Keratinocyte (primary cell): ENCODE data around the gene SPIRE1. TPM values are rescaled to one million over a fixed set of nuclear protein-coding genes. Genes with fewer than 3 reads are reported as not detected.
A peak's percentile ranks its signal among the peaks of the same experiment; 100 is the strongest.

Experiments
- DNase-seq: peaks from one replicate; pipeline ENCODE4 v3.0.0-alpha.2; 2011; ENCODE audit warnings: low read depth, missing footprints, low spot score
- FAIRE-seq: peaks from 2 replicates; lab custom pipeline; 2011; peaks lifted over from hg19 to GRCh38; lab: Jason Lieb, UNC
- H2AFZ ChIP-seq: 2 replicates; pipeline ENCODE4 v1.6.0; 2012; ENCODE audit warnings: low read length, control low read depth, inconsistent platforms; ENCODE audit not compliant: control insufficient read depth
- H3K27ac ChIP-seq: 2 replicates; pipeline ENCODE4 v1.5.1; 2011; ENCODE audit warnings: low read length; ENCODE audit not compliant: control insufficient read depth, insufficient read depth
- H3K27me3 ChIP-seq: 3 replicates; pipeline ENCODE4 v1.6.0; 2011; ENCODE audit warnings: low read length; ENCODE audit not compliant: control insufficient read depth, insufficient read depth; ENCODE audit errors: extremely low read depth
- H3K36me3 ChIP-seq, 2 experiments: 2 replicates in 1 of 2; 3 replicates in 1 of 2; pipeline ENCODE4 v1.5.1; 2011; ENCODE audit warnings: low read length in 2 of 2, mild to moderate bottlenecking in 1 of 2; ENCODE audit not compliant: control insufficient read depth in 2 of 2, insufficient read depth in 2 of 2; ENCODE audit errors: extremely low read depth in 1 of 2
- H3K4me1 ChIP-seq: 3 replicates; pipeline ENCODE4 v1.5.1; 2011; ENCODE audit warnings: low read length; ENCODE audit not compliant: control insufficient read depth, insufficient read depth; ENCODE audit errors: extremely low read depth
- H3K4me2 ChIP-seq: 3 replicates; pipeline ENCODE4 v1.6.0; 2011; ENCODE audit warnings: low read depth, low read length; ENCODE audit not compliant: control insufficient read depth, insufficient read depth; ENCODE audit errors: extremely low read depth
- H3K4me3 ChIP-seq, 3 experiments: fragments of 200-600 bp in 1 of 3; sonication (generic) in 1 of 3; 2 replicates in 2 of 3; 3 replicates in 1 of 3; pipeline ENCODE4 v1.5.1; 2011 to 2016; ENCODE audit warnings: low read length in 3 of 3, mild to moderate bottlenecking in 3 of 3, control low read depth in 2 of 3, inconsistent platforms in 1 of 3, low read depth in 1 of 3, mixed read lengths in 1 of 3, mixed run types in 1 of 3, moderate library complexity in 1 of 3; ENCODE audit not compliant: control insufficient read depth in 2 of 3, insufficient read depth in 2 of 3; ENCODE audit errors: extremely low read depth in 1 of 3
- H3K79me2 ChIP-seq: 2 replicates; pipeline ENCODE4 v1.6.0; 2012; ENCODE audit warnings: low read length; ENCODE audit not compliant: control insufficient read depth, insufficient read depth
- H3K9ac ChIP-seq: 3 replicates; pipeline ENCODE4 v1.6.0; 2011; ENCODE audit warnings: low read length; ENCODE audit not compliant: control insufficient read depth, insufficient read depth; ENCODE audit errors: extremely low read depth
- H3K9me1 ChIP-seq: 3 replicates; pipeline ENCODE4 v1.6.0; 2011; ENCODE audit warnings: low read length; ENCODE audit not compliant: control insufficient read depth, insufficient read depth; ENCODE audit errors: extremely low read depth
- H3K9me3 ChIP-seq: 2 replicates; pipeline ENCODE4 v1.5.1; 2012; ENCODE audit warnings: low read depth, low read length; ENCODE audit not compliant: control insufficient read depth
- H4K20me1 ChIP-seq: 3 replicates; pipeline ENCODE4 v1.6.0; 2011; ENCODE audit warnings: low read length; ENCODE audit not compliant: control insufficient read depth, insufficient read depth; ENCODE audit errors: extremely low read depth
- EZH2 ChIP-seq: IDR thresholded peaks from one replicate; pipeline ENCODE4 v1.6.1; 2012; ENCODE audit warnings: inconsistent platforms, mild to moderate bottlenecking, low read length, moderate library complexity
- dilution Hi-C: fragments of 300-500 bp; cut with MboI; formaldehyde crosslinking; loops from one replicate; pipeline ENCODE4 v1.7.0; 2020; ENCODE audit warnings: low sequenced_read_pairs; ENCODE audit not compliant: extremely low pct_ligation_motif_present
- polyA plus RNA-seq, 5 experiments: library from polyadenylated mRNA; depleted of rRNA in 3 of 5; stranded (reverse) in 3 of 5; stranded (forward) in 1 of 5; unstranded in 1 of 5; fragments of >200 nt; gene quantifications; 1 replicate in 1 of 5; 2 replicates in 3 of 5; 3 replicates in 1 of 5; pipeline versions ENCODE4 v1.2.1 to v1.2.3, GENCODE V29; 2011 to 2012; ENCODE audit warnings: missing spikeins in 2 of 5, low read depth in 1 of 5, low replicate concordance in 1 of 5
- TF ChIP-seq, protein P1 (sequence below), 3 experiments: IDR thresholded peaks in 1 of 3; conservative IDR thresholded peaks in 1 of 3; optimal IDR thresholded peaks in 1 of 3; 2 replicates in 2 of 3; 3 replicates in 1 of 3; pipeline versions ENCODE3 to v1.5.1; 2011; ENCODE audit warnings: low read length in 3 of 3, mild to moderate bottlenecking in 3 of 3, moderate library complexity in 2 of 3, control low read depth in 1 of 3, inconsistent platforms in 1 of 3; ENCODE audit not compliant: insufficient read depth in 2 of 3; ENCODE audit errors: extremely low read depth in 1 of 3

Gene SPIRE1
- polyA plus RNA-seq, 1 donor (not counting 4 experiments of a cell fraction or from before 2014, with no cell fraction given), result 20.6 TPM

DNA sequence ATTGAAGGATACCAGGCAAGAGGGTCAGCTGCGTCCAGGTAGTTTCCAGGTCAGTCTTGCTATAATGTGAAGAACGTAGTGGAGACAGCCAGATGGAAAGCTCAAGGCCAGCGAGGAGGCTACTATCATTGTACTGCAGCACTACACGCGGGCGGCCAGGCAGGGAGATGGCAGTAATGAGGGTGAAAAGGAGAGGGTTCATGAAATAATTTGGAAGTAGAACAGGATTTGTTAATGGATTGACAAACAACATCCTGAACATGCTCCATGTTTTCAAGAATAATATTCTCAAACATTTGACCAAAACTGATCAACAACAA is 17.1 kb downstream of the SPIRE1 start:
- H3K4me3 ChIP-seq, result peak overlapping the region in 2 of 3 experiments; percentile 12
- H3K9me3 ChIP-seq, result no peaks in the 10 kb centered on the region
- peaks cover 49% of the 10 kb centered on the region for H3K79me2 ChIP-seq
- H3K9me1 ChIP-seq, result peaks cover 3% of the 10 kb centered on the region
- no peaks in the 10 kb centered on the region for H3K36me3 ChIP-seq
- peak overlapping the region; percentile 70 for H3K4me2 ChIP-seq
- peaks cover 44% of the 10 kb centered on the region for H3K4me1 ChIP-seq
- DNase-seq (no peak), FAIRE-seq (no peak)
- no peak overlapping the region for H2AFZ ChIP-seq
- H3K9ac ChIP-seq, result peak overlapping the region; percentile 57
- TF ChIP-seq EZH2, result no peak
- TF ChIP-seq, protein P1, sequence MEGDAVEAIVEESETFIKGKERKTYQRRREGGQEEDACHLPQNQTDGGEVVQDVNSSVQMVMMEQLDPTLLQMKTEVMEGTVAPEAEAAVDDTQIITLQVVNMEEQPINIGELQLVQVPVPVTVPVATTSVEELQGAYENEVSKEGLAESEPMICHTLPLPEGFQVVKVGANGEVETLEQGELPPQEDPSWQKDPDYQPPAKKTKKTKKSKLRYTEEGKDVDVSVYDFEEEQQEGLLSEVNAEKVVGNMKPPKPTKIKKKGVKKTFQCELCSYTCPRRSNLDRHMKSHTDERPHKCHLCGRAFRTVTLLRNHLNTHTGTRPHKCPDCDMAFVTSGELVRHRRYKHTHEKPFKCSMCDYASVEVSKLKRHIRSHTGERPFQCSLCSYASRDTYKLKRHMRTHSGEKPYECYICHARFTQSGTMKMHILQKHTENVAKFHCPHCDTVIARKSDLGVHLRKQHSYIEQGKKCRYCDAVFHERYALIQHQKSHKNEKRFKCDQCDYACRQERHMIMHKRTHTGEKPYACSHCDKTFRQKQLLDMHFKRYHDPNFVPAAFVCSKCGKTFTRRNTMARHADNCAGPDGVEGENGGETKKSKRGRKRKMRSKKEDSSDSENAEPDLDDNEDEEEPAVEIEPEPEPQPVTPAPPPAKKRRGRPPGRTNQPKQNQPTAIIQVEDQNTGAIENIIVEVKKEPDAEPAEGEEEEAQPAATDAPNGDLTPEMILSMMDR (optimal IDR thresholded peaks at IDR 0.05 in 1 of 3, IDR thresholded peaks at IDR 0.05 in 1 of 3, conservative IDR thresholded peaks at IDR 0.05 in 1 of 3; ENCODE audit: extremely low read depth in 1 of 3, insufficient read depth in 2 of 3, low read length in 3 of 3), result no peak
- no peaks in the 10 kb centered on the region for H4K20me1 ChIP-seq
- dilution Hi-C loops, result no loop called here
- H3K27me3 ChIP-seq, result no peaks in the 10 kb centered on the region
- H3K27ac ChIP-seq, result peak overlapping the region; percentile 94

DNA sequence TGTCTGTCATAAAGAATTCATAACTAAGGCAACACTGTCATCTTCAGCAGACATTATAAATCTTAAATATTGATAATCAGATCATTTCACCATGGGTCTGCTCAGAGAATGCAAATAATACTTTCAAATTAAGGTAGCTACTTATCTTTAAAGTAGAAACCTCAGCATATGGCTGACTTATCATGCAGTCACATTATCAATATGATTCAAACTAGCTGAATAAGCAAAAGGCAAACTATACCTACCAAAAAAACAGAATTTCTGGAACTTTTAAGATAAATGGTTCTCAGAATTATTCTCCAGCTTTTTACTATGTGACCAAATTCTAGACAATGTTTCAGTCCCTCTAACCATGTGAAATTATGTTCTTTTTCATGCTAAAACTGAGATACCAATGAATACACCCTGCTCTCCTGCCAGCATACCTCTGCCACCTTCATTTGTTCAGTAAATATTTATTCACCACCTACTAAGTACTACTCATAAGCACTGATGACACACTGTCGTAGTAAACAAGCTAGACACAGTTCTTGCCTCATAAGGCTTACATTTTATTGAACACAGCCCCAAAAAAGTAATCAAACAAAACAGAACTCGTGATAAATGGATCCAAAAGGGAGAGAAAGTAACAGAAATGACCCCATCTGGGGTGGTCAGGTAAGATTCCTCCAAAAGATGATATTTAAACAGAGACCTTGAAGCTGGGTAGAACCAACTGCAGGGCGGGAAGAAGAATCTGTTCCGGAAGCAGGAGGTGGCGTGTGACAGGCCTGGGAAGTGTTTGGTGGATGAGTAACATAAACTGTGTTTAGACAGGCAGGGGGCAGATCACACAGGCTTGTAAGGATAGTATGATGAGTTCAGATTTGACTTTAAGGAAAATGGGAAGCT is 17.7 kb downstream of the SPIRE1 start:
- Histone ChIP-seq H3K4me2 (peak overlapping the region; percentile 70), H3K9me3 (no peaks in the 10 kb centered on the region), H3K79me2 (peaks cover 44% of the 10 kb centered on the region), H3K4me1 (peaks cover 38% of the 10 kb centered on the region), H3K36me3 (no peaks in the 10 kb centered on the region), H3K27me3 (no peaks in the 10 kb centered on the region), H3K27ac (peak overlapping the region; percentile 94), H3K9ac (peak overlapping the region; percentile 57), H2AFZ (peak overlapping the region; percentile 67), H3K9me1 (peaks cover 3% of the 10 kb centered on the region), H4K20me1 (no peaks in the 10 kb centered on the region), H3K4me3 (peak overlapping the region in 2 of 3 experiments; percentile 25 to 45)
- TF ChIP-seq, protein P1 (optimal IDR thresholded peaks at IDR 0.05 in 1 of 3, IDR thresholded peaks at IDR 0.05 in 1 of 3, conservative IDR thresholded peaks at IDR 0.05 in 1 of 3; ENCODE audit: extremely low read depth in 1 of 3, insufficient read depth in 2 of 3, low read length in 3 of 3), result peak in 1 of 3 experiments; percentile 6
- TF ChIP-seq EZH2, result no peak
- FAIRE-seq (peak; percentile 91), DNase-seq (no peak)
- dilution Hi-C loops, result no loop called here
